Activated CD4-positive, alpha-beta T cell treated with anti-CD3 and anti-CD28 coated beads for 36 hours (primary cell): ENCODE results near the gene RAB4B. TPM values are rescaled to one million over a fixed set of nuclear protein-coding genes. Genes with fewer than 3 reads are reported as not detected.
"Not testable (repeated sequence)": the region's sequence is repeated elsewhere in the genome, so short reads cannot be mapped to it uniquely, and the experiment has no call there.

ENCODE experiments used
- ATAC-seq: fragments of 200-7000 bp; cut with Tn5 transposase; one replicate; pipeline ENCODE4 v1.10.0; 2021; ENCODE audit warnings: mild to moderate bottlenecking, moderate library complexity
- CTCF ChIA-PET: fragments of 350-600 bp; sonication (Branson Sonifier 250); formaldehyde crosslinking; loops from one replicate; lab custom pipeline; 2021; ENCODE audit warnings: antibody characterized with exemption; lab: Charles Lee
- POLR2A ChIA-PET: fragments of 350-600 bp; sonication (Branson Sonifier 250); formaldehyde crosslinking; loops from one replicate; lab custom pipeline; 2021; ENCODE audit warnings: antibody characterized with exemption, inconsistent platforms; lab: Charles Lee
- DNase-seq: peaks from one replicate; pipeline ENCODE4 v3.0.0-alpha.2; 2020
- H3K27ac Mint-ChIP-seq: one replicate; pipeline ENCODE4 v1.8.0; 2021; ENCODE audit warnings: mixed read lengths
- H3K27me3 Mint-ChIP-seq: one replicate; pipeline ENCODE4 v1.8.0; 2021; ENCODE audit warnings: mixed read lengths
- H3K36me3 Mint-ChIP-seq: one replicate; pipeline ENCODE4 v1.8.0; 2021; ENCODE audit warnings: low read depth, mixed read lengths
- H3K4me1 Mint-ChIP-seq: one replicate; pipeline ENCODE4 v1.8.0; 2021; ENCODE audit warnings: mixed read lengths
- H3K4me3 Mint-ChIP-seq: one replicate; pipeline ENCODE4 v1.8.0; 2021; ENCODE audit warnings: mild to moderate bottlenecking, moderate library complexity, mixed read lengths
- H3K9me3 Mint-ChIP-seq: one replicate; pipeline ENCODE4 v1.8.0; 2021; ENCODE audit warnings: low read depth, mixed read lengths
- intact Hi-C, 2 experiments: fragments of 100-400 bp; cut with DNase I in 1 of 2; cut with micrococcal nuclease in 1 of 2; formaldehyde crosslinking; loops; one replicate each; pipeline versions ENCODE4 v1.14.2 to v1.15.1; 2022 to 2024; cut with DNase I, micrococcal nuclease
- total RNA-seq, 2 experiments: library from RNA; stranded (reverse); gene quantifications; one replicate each; pipeline ENCODE4 v1.2.3, GENCODE V29; 2021

RAB4B gene
- total RNA-seq, 2 experiments from 2014 or later: 26.4 to 33.7 TPM

- intact Hi-C loops, H3K9me3 Mint-ChIP-seq, H3K27me3 Mint-ChIP-seq, H3K4me3 Mint-ChIP-seq, DNase-seq, H3K36me3 Mint-ChIP-seq, ATAC-seq, CTCF ChIA-PET, POLR2A ChIA-PET: not testable (repeated sequence)
- Mint-ChIP-seq H3K27ac (peak overlapping the region; percentile 73), H3K4me1 (peaks cover 13% of the 10 kb centered on the region)
These were observed 55.9 kb downstream of the RAB4B start for GRCh38 chr19:40833728-40834533.

GRCh38 chr19:40836754-40837429 is 58.8 kb downstream of the RAB4B start:
- ChIA-PET POLR2A (no interaction called here), CTCF (interaction anchor here (0.6 to 1.2 kb wide), 5 partner anchors 18 to 283 kb away, joined by 3 read pairs; partner anchors contain the start of gene EGLN2)
- no peak for ATAC-seq
- Mint-ChIP-seq H3K36me3 (no peaks in the 10 kb centered on the region), H3K4me3 (no peak overlapping the region), H3K4me1 (peaks cover 13% of the 10 kb centered on the region), H3K27ac (no peak overlapping the region), H3K9me3 (no peaks in the 10 kb centered on the region), H3K27me3 (no peaks in the 10 kb centered on the region)
- intact Hi-C loops: no loop called here
- DNase-seq: no peak

GRCh38 chr19:40838477-40838876 is 60.4 kb downstream of the RAB4B start:
- H3K27me3 Mint-ChIP-seq, H3K9me3 Mint-ChIP-seq, DNase-seq, H3K36me3 Mint-ChIP-seq, ATAC-seq, intact Hi-C loops, POLR2A ChIA-PET, H3K4me1 Mint-ChIP-seq, H3K4me3 Mint-ChIP-seq, H3K27ac Mint-ChIP-seq: not testable (repeated sequence)
- CTCF ChIA-PET: interaction anchor here (1.2 kb wide), 1 partner anchor 282 kb away, joined by 3 read pairs; no protein-coding TSS in a partner anchor

GRCh38 chr19:40842012-40842411 is 64.0 kb downstream of the RAB4B start:
- H3K27ac Mint-ChIP-seq, H3K9me3 Mint-ChIP-seq, H3K27me3 Mint-ChIP-seq, H3K36me3 Mint-ChIP-seq, DNase-seq, H3K4me3 Mint-ChIP-seq, ATAC-seq, POLR2A ChIA-PET, CTCF ChIA-PET: not testable (repeated sequence)
- H3K4me1 Mint-ChIP-seq: peaks cover 16% of the 10 kb centered on the region
- intact Hi-C loops: loop anchor here (5.0 to 10.0 kb wide), 2 partner anchors 35 to 303 kb away; no protein-coding TSS in a partner anchor

GRCh38 chr19:40842997-40843652 is 65.1 kb downstream of the RAB4B start:
- intact Hi-C loops: loop anchor here (1.0 to 10.0 kb wide), 3 partner anchors 32 to 302 kb away; no protein-coding TSS in a partner anchor
- POLR2A ChIA-PET: interaction anchor here (0.6 kb wide), 1 partner anchor 157 kb away, joined by 3 read pairs; no protein-coding TSS in a partner anchor
- H3K36me3 Mint-ChIP-seq, DNase-seq, H3K9me3 Mint-ChIP-seq, CTCF ChIA-PET: not testable (repeated sequence)
- peak overlapping the region; percentile 71 for H3K27ac Mint-ChIP-seq
- H3K4me3 Mint-ChIP-seq: peak overlapping the region; percentile 27
- peaks cover 21% of the 10 kb centered on the region for H3K4me1 Mint-ChIP-seq
- ATAC-seq: peak; percentile 17
- peaks cover 14% of the 10 kb centered on the region for H3K27me3 Mint-ChIP-seq

GRCh38 chr19:40843653-40844052 is 65.6 kb downstream of the RAB4B start:
- peak; percentile 100 for ATAC-seq
- intact Hi-C loops: loop anchor here (1.0 to 10.0 kb wide), 3 partner anchors 32 to 301 kb away; no protein-coding TSS in a partner anchor
- CTCF ChIA-PET, H3K36me3 Mint-ChIP-seq, H3K9me3 Mint-ChIP-seq: not testable (repeated sequence)
- POLR2A ChIA-PET: interaction anchor here (0.6 kb wide), 1 partner anchor 158 kb away, joined by 3 read pairs; no protein-coding TSS in a partner anchor
- Mint-ChIP-seq H3K4me3 (peak overlapping the region; percentile 27), H3K27me3 (peaks cover 15% of the 10 kb centered on the region), H3K27ac (peak overlapping the region; percentile 71), H3K4me1 (peaks cover 25% of the 10 kb centered on the region)
- DNase-seq: peak; percentile 79

Other genes with a start within 250 kb of the RAB4B start
- gene SHKBP1, start 201.4 kb upstream of the RAB4B start, total RNA-seq: 100 to 1,000 TPM; 100 to 155 TPM
- 100 to 1,000 TPM; 142 to 145 TPM for gene LTBP4, start 176.9 kb upstream of the RAB4B start, total RNA-seq
- 10 to 100 TPM; 11.6 to 18.0 TPM for gene NUMBL, start 87.6 kb upstream of the RAB4B start, total RNA-seq
- gene COQ8B, start 61.4 kb upstream of the RAB4B start, total RNA-seq: 10 to 100 TPM; 21.2 to 29.9 TPM
- gene ITPKC, start 61.1 kb upstream of the RAB4B start, total RNA-seq: 1 to 10 TPM; 4.6 to 5.6 TPM
- 10 to 100 TPM; 15.0 to 18.0 TPM for gene ACTMAP, start 27.8 kb upstream of the RAB4B start, total RNA-seq
- gene SNRPA, start 27.0 kb upstream of the RAB4B start, total RNA-seq: 100 to 1,000 TPM; 245 to 465 TPM
- gene MIA, start 2.7 kb upstream of the RAB4B start, total RNA-seq: under 1 TPM in 1 of 2 experiments, not detected in 1; 0.57 TPM
- gene EGLN2, start 20.9 kb downstream of the RAB4B start, total RNA-seq: 10 to 100 TPM; 85.6 to 86.6 TPM
- gene CYP2A6, start 72.2 kb downstream of the RAB4B start, total RNA-seq: not detected
- gene CYP2A7, start 104.0 kb downstream of the RAB4B start, total RNA-seq: not detected
- not detected for gene CYP2B6, start 213.0 kb downstream of the RAB4B start, total RNA-seq